ENCODE data around the gene GEMIN5. TPM values are rescaled to one million over a fixed set of nuclear protein-coding genes. Genes with fewer than 3 reads are reported as not detected.
"Not testable (repeated sequence)": the region's sequence is repeated elsewhere in the genome, so short reads cannot be mapped to it uniquely, and the experiment has no call there.

Gene GEMIN5
- polyA plus RNA-seq, 1 donor from 2014 or later = 8.4 TPM

- Mint-ChIP-seq H3K4me3 (no peak overlapping the region), H3K27ac (no peak overlapping the region), H3K36me3 (peaks cover 7% of the 10 kb centered on the region), H3K27me3 (no peaks in the 10 kb centered on the region), H3K9me3 (no peaks in the 10 kb centered on the region), H3K4me1 (no peaks in the 10 kb centered on the region)
These were observed 21.1 kb downstream of the GEMIN5 start for GRCh38 chr5:154916874-154917273.

GRCh38 chr5:154905601-154906000 is 32.4 kb downstream of the GEMIN5 start:
- H3K4me3 Mint-ChIP-seq, H3K27ac Mint-ChIP-seq, H3K27me3 Mint-ChIP-seq, H3K9me3 Mint-ChIP-seq, H3K4me1 Mint-ChIP-seq, H3K36me3 Mint-ChIP-seq: not testable (repeated sequence)

GRCh38 chr5:154901913-154902312 is 36.1 kb downstream of the GEMIN5 start:
- Mint-ChIP-seq H3K27me3 (no peaks in the 10 kb centered on the region), H3K9me3 (no peaks in the 10 kb centered on the region), H3K4me3 (no peak overlapping the region), H3K27ac (no peak overlapping the region), H3K36me3 (peaks cover 5% of the 10 kb centered on the region), H3K4me1 (no peaks in the 10 kb centered on the region)

GRCh38 chr5:154901276-154901675 is 36.7 kb downstream of the GEMIN5 start:
- H3K4me1 Mint-ChIP-seq = no peaks in the 10 kb centered on the region
- H3K27ac Mint-ChIP-seq = no peak overlapping the region
- peaks cover 5% of the 10 kb centered on the region for H3K36me3 Mint-ChIP-seq
- no peaks in the 10 kb centered on the region for H3K9me3 Mint-ChIP-seq
- H3K27me3 Mint-ChIP-seq = no peaks in the 10 kb centered on the region
- H3K4me3 Mint-ChIP-seq = no peak overlapping the region

- no peaks in the 10 kb centered on the region for H3K27me3 Mint-ChIP-seq
- H3K9me3 Mint-ChIP-seq = no peaks in the 10 kb centered on the region
- no peak overlapping the region for H3K27ac Mint-ChIP-seq
- H3K36me3 Mint-ChIP-seq = peaks cover 6% of the 10 kb centered on the region
- no peak overlapping the region for H3K4me3 Mint-ChIP-seq
- no peaks in the 10 kb centered on the region for H3K4me1 Mint-ChIP-seq
These were observed 37.9 kb downstream of the GEMIN5 start for GRCh38 chr5:154900066-154900465.

- Mint-ChIP-seq H3K9me3 (no peaks in the 10 kb centered on the region), H3K36me3 (peaks cover 6% of the 10 kb centered on the region), H3K4me3 (no peak overlapping the region), H3K27me3 (no peaks in the 10 kb centered on the region), H3K4me1 (no peaks in the 10 kb centered on the region), H3K27ac (no peak overlapping the region)
These were observed 38.7 kb downstream of the GEMIN5 start for GRCh38 chr5:154899151-154899816.

- Mint-ChIP-seq H3K27me3 (no peaks in the 10 kb centered on the region), H3K4me3 (no peak overlapping the region), H3K4me1 (no peaks in the 10 kb centered on the region), H3K9me3 (no peaks in the 10 kb centered on the region), H3K36me3 (peaks cover 11% of the 10 kb centered on the region), H3K27ac (no peak overlapping the region)
These were observed 39.8 kb downstream of the GEMIN5 start for GRCh38 chr5:154898210-154898609.

- H3K4me3 Mint-ChIP-seq = no peak overlapping the region
- no peaks in the 10 kb centered on the region for H3K9me3 Mint-ChIP-seq
- no peaks in the 10 kb centered on the region for H3K4me1 Mint-ChIP-seq
- H3K27me3 Mint-ChIP-seq = no peaks in the 10 kb centered on the region
- no peak overlapping the region for H3K27ac Mint-ChIP-seq
- H3K36me3 Mint-ChIP-seq = peaks cover 11% of the 10 kb centered on the region
These were observed 41.3 kb downstream of the GEMIN5 start for GRCh38 chr5:154896562-154897165.

GRCh38 chr5:154895606-154896561 is 42.1 kb downstream of the GEMIN5 start:
- no peak overlapping the region for H3K27ac Mint-ChIP-seq
- no peaks in the 10 kb centered on the region for H3K4me1 Mint-ChIP-seq
- no peaks in the 10 kb centered on the region for H3K27me3 Mint-ChIP-seq
- H3K9me3 Mint-ChIP-seq = no peaks in the 10 kb centered on the region
- H3K4me3 Mint-ChIP-seq = no peak overlapping the region
- peaks cover 9% of the 10 kb centered on the region for H3K36me3 Mint-ChIP-seq

GRCh38 chr5:154893381-154893780 is 44.6 kb downstream of the GEMIN5 start:
- Mint-ChIP-seq H3K4me3 (no peak overlapping the region), H3K4me1 (no peaks in the 10 kb centered on the region), H3K27ac (no peak overlapping the region), H3K27me3 (no peaks in the 10 kb centered on the region), H3K9me3 (no peaks in the 10 kb centered on the region), H3K36me3 (peaks cover 14% of the 10 kb centered on the region)

GRCh38 chr5:154892369-154892771 is 45.6 kb downstream of the GEMIN5 start:
- H3K9me3 Mint-ChIP-seq = peaks cover 0 to 2% (median 0%) of the 10 kb centered on the region in 3 donors

GRCh38 chr5:154885439-154885838 is 52.6 kb downstream of the GEMIN5 start:
- no peaks in the 10 kb centered on the region for H3K4me1 Mint-ChIP-seq
- no peak overlapping the region for H3K27ac Mint-ChIP-seq
- peaks cover 25% of the 10 kb centered on the region for H3K36me3 Mint-ChIP-seq
- H3K9me3 Mint-ChIP-seq = peaks cover 2 to 22% (median 6%) of the 10 kb centered on the region in 3 donors
- no peaks in the 10 kb centered on the region for H3K27me3 Mint-ChIP-seq
- no peak overlapping the region for H3K4me3 Mint-ChIP-seq

More at GRCh38 chr5:154892369-154892771, 45.6 kb downstream of the GEMIN5 start:
- no peaks in the 10 kb centered on the region for H3K4me1 Mint-ChIP-seq
- peaks cover 22% of the 10 kb centered on the region for H3K36me3 Mint-ChIP-seq
- no peak overlapping the region for H3K4me3 Mint-ChIP-seq
- H3K27ac Mint-ChIP-seq = no peak overlapping the region
- H3K27me3 Mint-ChIP-seq = no peaks in the 10 kb centered on the region

GRCh38 chr5:154884424-154884823 is 53.6 kb downstream of the GEMIN5 start:
- no peak overlapping the region for H3K4me3 Mint-ChIP-seq
- H3K27ac Mint-ChIP-seq = no peak overlapping the region
- no peaks in the 10 kb centered on the region for H3K27me3 Mint-ChIP-seq
- peaks cover 0 to 3% (median 0%) of the 10 kb centered on the region in 3 donors for H3K4me1 Mint-ChIP-seq
- peaks cover 2 to 26% (median 6%) of the 10 kb centered on the region in 3 donors for H3K9me3 Mint-ChIP-seq
- H3K36me3 Mint-ChIP-seq = peaks cover 26% of the 10 kb centered on the region

GRCh38 chr5:154881986-154882385 is 56.0 kb downstream of the GEMIN5 start:
- peaks cover 6 to 30% (median 12%) of the 10 kb centered on the region in 3 donors for H3K9me3 Mint-ChIP-seq
- H3K36me3 Mint-ChIP-seq = peaks cover 17% of the 10 kb centered on the region
- H3K27ac Mint-ChIP-seq = no peak overlapping the region
- H3K4me1 Mint-ChIP-seq = peaks cover 0 to 3% (median 0%) of the 10 kb centered on the region in 3 donors
- H3K27me3 Mint-ChIP-seq = no peaks in the 10 kb centered on the region
- no peak overlapping the region for H3K4me3 Mint-ChIP-seq

GRCh38 chr5:154878642-154879335 is 59.2 kb downstream of the GEMIN5 start:
- Mint-ChIP-seq H3K4me1 (peaks cover 0 to 5% (median 0%) of the 10 kb centered on the region in 3 donors), H3K27me3 (no peaks in the 10 kb centered on the region), H3K4me3 (no peak overlapping the region), H3K36me3 (peaks cover 23% of the 10 kb centered on the region), H3K9me3 (peaks cover 6 to 14% (median 6%) of the 10 kb centered on the region in 3 donors), H3K27ac (no peak overlapping the region)

Measured in IgD-negative memory B cell (primary cell).